Measurements from ENCODE around the gene LDB2. TPM values are rescaled to one million over a fixed set of nuclear protein-coding genes. Genes with fewer than 3 reads are reported as not detected.

Gene LDB2
- total and polyA plus RNA-seq, 2 donors (not counting 3 experiments of a cell fraction or from before 2014, with no cell fraction given) = 127 to 223 TPM

DNA sequence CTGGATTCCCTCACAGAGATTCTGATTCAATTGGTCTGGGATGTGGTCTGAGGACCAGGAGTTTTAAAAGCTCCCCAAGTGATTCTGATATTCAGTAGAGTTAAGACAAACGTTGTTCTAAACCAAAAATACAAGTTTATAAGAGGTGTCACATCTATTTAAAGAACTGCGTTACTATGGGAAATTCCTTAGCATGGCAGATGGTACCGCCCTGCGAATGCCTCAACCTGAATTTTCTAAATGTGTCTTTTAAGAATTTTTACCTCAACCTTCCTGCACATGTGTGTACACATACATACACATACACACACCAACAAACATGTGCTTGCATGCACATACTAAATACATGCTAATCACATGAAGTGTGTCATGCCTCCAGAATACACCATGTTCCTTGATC is 343.3 kb downstream of the LDB2 start:
- Histone ChIP-seq H3K79me2 (ENCODE audit: control insufficient read depth, insufficient read depth, low read length) (no peaks in the 10 kb centered on the region), H3K9me3 (replicated peaks; ENCODE audit: control insufficient read depth, insufficient read depth, low read length) (no peaks in the 10 kb centered on the region), H2AFZ (ENCODE audit: low read depth, low read length) (no peak overlapping the region), H3K4me1 (ENCODE audit: control insufficient read depth, extremely low read depth, insufficient read depth, low read length) (no peaks in the 10 kb centered on the region), H3K36me3 (ENCODE audit: control insufficient read depth in 2 of 2, extremely low read depth in 1 of 2, insufficient read depth in 2 of 2, low read length in 2 of 2) (no peaks in the 10 kb centered on the region), H3K27me3 (ENCODE audit: control insufficient read depth in 2 of 2, insufficient read depth in 2 of 2, low read length in 2 of 2) (no peaks in the 10 kb centered on the region), H3K9me1 (replicated peaks; ENCODE audit: control insufficient read depth, extremely low read depth, insufficient read depth, low read length) (no peaks in the 10 kb centered on the region), H3K4me3 (replicated peaks in 1 of 3; ENCODE audit: insufficient read depth in 1 of 3, low read depth in 1 of 3, low read length in 3 of 3) (no peak overlapping the region), H3K9ac (replicated peaks; ENCODE audit: extremely low read depth, insufficient read depth, low read length) (no peak overlapping the region), H3K4me2 (ENCODE audit: insufficient read depth, low read length) (no peak overlapping the region), H4K20me1 (replicated peaks; ENCODE audit: control insufficient read depth, extremely low read depth, insufficient read depth, low read length) (no peaks in the 10 kb centered on the region), H3K27ac (ENCODE audit: insufficient read depth, low read depth, low read length) (no peak overlapping the region)
- no peak for TF ChIP-seq FOS (IDR thresholded peaks at IDR 0.05; ENCODE audit: borderline replicate concordance, insufficient read depth, low read length)
- TF ChIP-seq, protein P1, sequence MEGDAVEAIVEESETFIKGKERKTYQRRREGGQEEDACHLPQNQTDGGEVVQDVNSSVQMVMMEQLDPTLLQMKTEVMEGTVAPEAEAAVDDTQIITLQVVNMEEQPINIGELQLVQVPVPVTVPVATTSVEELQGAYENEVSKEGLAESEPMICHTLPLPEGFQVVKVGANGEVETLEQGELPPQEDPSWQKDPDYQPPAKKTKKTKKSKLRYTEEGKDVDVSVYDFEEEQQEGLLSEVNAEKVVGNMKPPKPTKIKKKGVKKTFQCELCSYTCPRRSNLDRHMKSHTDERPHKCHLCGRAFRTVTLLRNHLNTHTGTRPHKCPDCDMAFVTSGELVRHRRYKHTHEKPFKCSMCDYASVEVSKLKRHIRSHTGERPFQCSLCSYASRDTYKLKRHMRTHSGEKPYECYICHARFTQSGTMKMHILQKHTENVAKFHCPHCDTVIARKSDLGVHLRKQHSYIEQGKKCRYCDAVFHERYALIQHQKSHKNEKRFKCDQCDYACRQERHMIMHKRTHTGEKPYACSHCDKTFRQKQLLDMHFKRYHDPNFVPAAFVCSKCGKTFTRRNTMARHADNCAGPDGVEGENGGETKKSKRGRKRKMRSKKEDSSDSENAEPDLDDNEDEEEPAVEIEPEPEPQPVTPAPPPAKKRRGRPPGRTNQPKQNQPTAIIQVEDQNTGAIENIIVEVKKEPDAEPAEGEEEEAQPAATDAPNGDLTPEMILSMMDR (IDR thresholded peaks at IDR 0.05; ENCODE audit: extremely low read depth in 1 of 2, insufficient read depth in 1 of 2, low read depth in 1 of 2, low read length in 2 of 2) = no peak
- ChIA-PET POLR2A (no interaction called here), CTCF (no interaction called here)
- DNase-seq (ENCODE audit: low read depth, low spot score) = no peak
- dilution Hi-C loops (cut with MboI; ENCODE audit: extremely low pct_ligation_motif_present, low sequenced_read_pairs) = no loop called here
- no peak for FAIRE-seq
- intact Hi-C loops (cut with micrococcal nuclease) = no loop called here
- no TSS peak for BruUV-seq (replicated peaks)

DNA sequence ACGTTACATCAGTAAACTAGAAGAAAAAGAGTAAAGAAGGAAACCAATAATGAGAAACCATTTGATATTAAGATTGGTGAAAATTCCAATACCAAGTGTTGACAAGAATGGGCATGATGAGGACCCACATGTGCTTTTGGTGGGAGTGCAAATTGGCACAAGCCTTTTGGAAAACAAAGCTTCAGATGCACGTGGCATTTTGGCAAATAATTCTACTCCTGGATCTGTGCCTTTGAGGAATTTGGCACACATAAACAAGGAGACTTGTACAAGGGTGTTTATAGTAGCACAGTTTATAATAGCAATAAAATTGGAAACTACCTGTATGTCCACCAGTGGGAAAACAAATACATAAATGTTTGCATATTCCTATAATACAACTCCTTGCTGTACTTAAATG is 347.9 kb downstream of the LDB2 start:
- Histone ChIP-seq H3K9ac (replicated peaks; ENCODE audit: extremely low read depth, insufficient read depth, low read length) (no peak overlapping the region), H3K27ac (ENCODE audit: insufficient read depth, low read depth, low read length) (no peak overlapping the region), H4K20me1 (replicated peaks; ENCODE audit: control insufficient read depth, extremely low read depth, insufficient read depth, low read length) (no peaks in the 10 kb centered on the region), H3K4me3 (replicated peaks in 1 of 3; ENCODE audit: insufficient read depth in 1 of 3, low read depth in 1 of 3, low read length in 3 of 3) (no peak overlapping the region), H3K79me2 (ENCODE audit: control insufficient read depth, insufficient read depth, low read length) (no peaks in the 10 kb centered on the region), H3K9me3 (replicated peaks; ENCODE audit: control insufficient read depth, insufficient read depth, low read length) (no peaks in the 10 kb centered on the region), H3K4me1 (ENCODE audit: control insufficient read depth, extremely low read depth, insufficient read depth, low read length) (no peaks in the 10 kb centered on the region), H3K36me3 (ENCODE audit: control insufficient read depth in 2 of 2, extremely low read depth in 1 of 2, insufficient read depth in 2 of 2, low read length in 2 of 2) (no peaks in the 10 kb centered on the region), H3K27me3 (ENCODE audit: control insufficient read depth in 2 of 2, insufficient read depth in 2 of 2, low read length in 2 of 2) (no peaks in the 10 kb centered on the region), H3K4me2 (ENCODE audit: insufficient read depth, low read length) (no peak overlapping the region), H2AFZ (ENCODE audit: low read depth, low read length) (no peak overlapping the region), H3K9me1 (replicated peaks; ENCODE audit: control insufficient read depth, extremely low read depth, insufficient read depth, low read length) (no peaks in the 10 kb centered on the region)
- no peak for DNase-seq (ENCODE audit: low read depth, low spot score)
- CTCF ChIA-PET = no interaction called here
- dilution Hi-C loops (cut with MboI; ENCODE audit: extremely low pct_ligation_motif_present, low sequenced_read_pairs) (no loop called here), intact Hi-C loops (cut with micrococcal nuclease) (no loop called here)
- TF ChIP-seq GATA2 (IDR thresholded peaks at IDR 0.05; ENCODE audit: insufficient read depth, insufficient read length, low read depth, low read length) = no peak
- TF ChIP-seq JUN (IDR thresholded peaks at IDR 0.05; ENCODE audit: borderline replicate concordance, insufficient read depth, insufficient read length, low read depth) = no peak
- no peak for TF ChIP-seq POLR2AphosphoS5 (IDR thresholded peaks at IDR 0.05; ENCODE audit: insufficient read depth, low read depth, low read length)
- no peak for TF ChIP-seq FOS (IDR thresholded peaks at IDR 0.05; ENCODE audit: borderline replicate concordance, insufficient read depth, low read length)
- no peak for TF ChIP-seq EZH2 (IDR thresholded peaks at IDR 0.05; ENCODE audit: borderline replicate concordance, low read depth, low read length, severe bottlenecking)
- TF ChIP-seq, protein P1 (IDR thresholded peaks at IDR 0.05; ENCODE audit: extremely low read depth in 1 of 2, insufficient read depth in 1 of 2, low read depth in 1 of 2, low read length in 2 of 2) = no peak
- TF ChIP-seq, protein P2, sequence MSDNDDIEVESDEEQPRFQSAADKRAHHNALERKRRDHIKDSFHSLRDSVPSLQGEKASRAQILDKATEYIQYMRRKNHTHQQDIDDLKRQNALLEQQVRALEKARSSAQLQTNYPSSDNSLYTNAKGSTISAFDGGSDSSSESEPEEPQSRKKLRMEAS (IDR thresholded peaks at IDR 0.05; ENCODE audit: insufficient read depth, insufficient read length) = no peak
- no TSS peak for BruUV-seq (replicated peaks)
- FAIRE-seq = no peak
- POLR2A ChIA-PET = no interaction called here
